ENCODE measurements around the gene MUC7. TPM values are rescaled to one million over a fixed set of nuclear protein-coding genes. Genes with fewer than 3 reads are reported as not detected.

Gene MUC7
- total RNA-seq, 1 experiment from 2014 or later, result not detected

DNA sequence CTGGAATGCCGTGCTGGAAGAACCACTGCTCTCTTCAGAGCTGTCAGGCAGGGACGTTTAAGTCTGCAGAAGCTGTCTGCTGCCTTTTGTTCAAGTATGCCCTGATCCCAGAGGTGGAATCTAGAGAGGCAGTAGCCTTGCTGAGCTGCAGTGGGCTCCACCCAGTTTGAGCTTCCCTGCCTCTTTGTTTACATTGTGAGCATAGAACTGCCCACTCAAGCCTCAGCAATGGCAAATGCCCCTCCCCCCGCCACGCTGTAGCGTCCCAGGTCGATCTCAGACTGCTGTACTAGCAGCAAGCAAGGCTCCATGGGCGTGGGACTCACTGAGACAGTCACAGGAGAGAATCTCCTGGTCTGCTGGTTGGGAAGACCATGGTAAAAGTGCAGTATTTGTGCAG is 34.8 kb upstream of the MUC7 start:
- Mint-ChIP-seq H3K36me3 (ENCODE audit: insufficient read depth, unreplicated experiment) (no peaks in the 10 kb centered on the region), H3K4me1 (ENCODE audit: low read depth, unreplicated experiment) (no peaks in the 10 kb centered on the region), H3K27me3 (ENCODE audit: insufficient read depth, unreplicated experiment) (peaks cover 6% of the 10 kb centered on the region), H3K9me3 (ENCODE audit: unreplicated experiment) (no peaks in the 10 kb centered on the region), H3K4me3 (ENCODE audit: unreplicated experiment) (no peak overlapping the region), H3K27ac (ENCODE audit: unreplicated experiment) (no peak overlapping the region)
- peak; percentile 3 to 38 for DNase-seq
- TF ChIP-seq, protein P1, sequence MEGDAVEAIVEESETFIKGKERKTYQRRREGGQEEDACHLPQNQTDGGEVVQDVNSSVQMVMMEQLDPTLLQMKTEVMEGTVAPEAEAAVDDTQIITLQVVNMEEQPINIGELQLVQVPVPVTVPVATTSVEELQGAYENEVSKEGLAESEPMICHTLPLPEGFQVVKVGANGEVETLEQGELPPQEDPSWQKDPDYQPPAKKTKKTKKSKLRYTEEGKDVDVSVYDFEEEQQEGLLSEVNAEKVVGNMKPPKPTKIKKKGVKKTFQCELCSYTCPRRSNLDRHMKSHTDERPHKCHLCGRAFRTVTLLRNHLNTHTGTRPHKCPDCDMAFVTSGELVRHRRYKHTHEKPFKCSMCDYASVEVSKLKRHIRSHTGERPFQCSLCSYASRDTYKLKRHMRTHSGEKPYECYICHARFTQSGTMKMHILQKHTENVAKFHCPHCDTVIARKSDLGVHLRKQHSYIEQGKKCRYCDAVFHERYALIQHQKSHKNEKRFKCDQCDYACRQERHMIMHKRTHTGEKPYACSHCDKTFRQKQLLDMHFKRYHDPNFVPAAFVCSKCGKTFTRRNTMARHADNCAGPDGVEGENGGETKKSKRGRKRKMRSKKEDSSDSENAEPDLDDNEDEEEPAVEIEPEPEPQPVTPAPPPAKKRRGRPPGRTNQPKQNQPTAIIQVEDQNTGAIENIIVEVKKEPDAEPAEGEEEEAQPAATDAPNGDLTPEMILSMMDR (IDR thresholded peaks at IDR 0.05; ENCODE audit: insufficient read depth in 1 of 2, low read depth in 1 of 2, low read length in 1 of 2, severe bottlenecking in 1 of 2, unreplicated experiment in 1 of 2), result no peak
- Histone ChIP-seq H3K4me1 (no peaks in the 10 kb centered on the region), H3K4me3 (ENCODE audit: low read depth, low read length) (no peak overlapping the region), H3K27me3 (replicated peaks; ENCODE audit: control insufficient read depth, insufficient read depth, low read length) (no peaks in the 10 kb centered on the region), H3K36me3 (ENCODE audit: control insufficient read depth, insufficient read depth, low read length) (no peaks in the 10 kb centered on the region), H3K9me3 (no peaks in the 10 kb centered on the region)
- no TSS peak for BruUV-seq (replicated peaks)
- ChIA-PET POLR2A (no interaction called here), CTCF (no interaction called here)
- intact Hi-C loops (cut with micrococcal nuclease; ENCODE audit: unreplicated experiment), result no loop called here

DNA sequence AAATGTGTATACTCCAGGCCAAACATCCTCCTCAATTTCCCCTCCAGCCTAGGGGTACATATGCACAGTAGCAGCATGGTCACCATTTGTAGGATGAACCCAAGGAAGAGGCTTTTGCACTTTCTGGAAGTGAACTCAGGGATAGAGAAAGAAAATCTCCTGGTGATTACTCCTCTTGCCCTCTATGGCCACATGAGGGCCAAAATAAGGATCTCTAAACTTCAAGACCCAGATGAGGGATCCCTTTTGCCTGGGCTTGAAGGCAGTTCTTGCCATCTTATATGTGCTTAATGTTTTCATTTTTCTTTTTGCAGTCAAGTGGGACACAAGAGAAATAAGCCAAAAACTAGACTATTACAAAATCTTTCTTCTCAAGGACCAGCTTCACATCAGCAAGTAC is 29.5 kb upstream of the MUC7 start:
- H3K4me1 ChIP-seq, result no peaks in the 10 kb centered on the region
- H3K27me3 ChIP-seq (replicated peaks; ENCODE audit: control insufficient read depth, insufficient read depth, low read length), result no peaks in the 10 kb centered on the region
- no peaks in the 10 kb centered on the region for H3K36me3 ChIP-seq (ENCODE audit: control insufficient read depth, insufficient read depth, low read length)
- no peak for DNase-seq
- H3K27me3 Mint-ChIP-seq (ENCODE audit: insufficient read depth, unreplicated experiment), result peaks cover 3% of the 10 kb centered on the region
- no peaks in the 10 kb centered on the region for H3K9me3 ChIP-seq
- no peaks in the 10 kb centered on the region for H3K36me3 Mint-ChIP-seq (ENCODE audit: insufficient read depth, unreplicated experiment)
- BruUV-seq (replicated peaks), result no TSS peak
- TF ChIP-seq, protein P1 (IDR thresholded peaks at IDR 0.05; ENCODE audit: insufficient read depth in 1 of 2, low read depth in 1 of 2, low read length in 1 of 2, severe bottlenecking in 1 of 2, unreplicated experiment in 1 of 2), result no peak
- H3K4me1 Mint-ChIP-seq (ENCODE audit: low read depth, unreplicated experiment), result no peaks in the 10 kb centered on the region
- ChIA-PET POLR2A (no interaction called here), CTCF (no interaction called here)
- H3K4me3 Mint-ChIP-seq (ENCODE audit: unreplicated experiment), result no peak overlapping the region
- no peaks in the 10 kb centered on the region for H3K9me3 Mint-ChIP-seq (ENCODE audit: unreplicated experiment)
- intact Hi-C loops (cut with micrococcal nuclease; ENCODE audit: unreplicated experiment), result no loop called here
- no peak overlapping the region for H3K4me3 ChIP-seq (ENCODE audit: low read depth, low read length)
- H3K27ac Mint-ChIP-seq (ENCODE audit: unreplicated experiment), result no peak overlapping the region

GRCh38 chr4:70443329-70443728 is 28.7 kb upstream of the MUC7 start:
- TF ChIP-seq, protein P1 (IDR thresholded peaks at IDR 0.05; ENCODE audit: insufficient read depth in 1 of 2, low read depth in 1 of 2, low read length in 1 of 2, severe bottlenecking in 1 of 2, unreplicated experiment in 1 of 2), result no peak
- POLR2A ChIA-PET, result no interaction called here
- Mint-ChIP-seq H3K9me3 (ENCODE audit: unreplicated experiment) (no peaks in the 10 kb centered on the region), H3K27me3 (ENCODE audit: insufficient read depth, unreplicated experiment) (peaks cover 3% of the 10 kb centered on the region), H3K4me1 (ENCODE audit: low read depth, unreplicated experiment) (no peaks in the 10 kb centered on the region), H3K36me3 (ENCODE audit: insufficient read depth, unreplicated experiment) (no peaks in the 10 kb centered on the region), H3K27ac (ENCODE audit: unreplicated experiment) (no peak overlapping the region), H3K4me3 (ENCODE audit: unreplicated experiment) (no peak overlapping the region)
- no peaks in the 10 kb centered on the region for H3K9me3 ChIP-seq
- no TSS peak for BruUV-seq (replicated peaks)
- H3K36me3 ChIP-seq (ENCODE audit: control insufficient read depth, insufficient read depth, low read length), result no peaks in the 10 kb centered on the region
- intact Hi-C loops (cut with micrococcal nuclease; ENCODE audit: unreplicated experiment), result no loop called here
- CTCF ChIA-PET, result no interaction called here
- DNase-seq, result no peak
- H3K4me3 ChIP-seq (ENCODE audit: low read depth, low read length), result no peak overlapping the region
- no peaks in the 10 kb centered on the region for H3K27me3 ChIP-seq (replicated peaks; ENCODE audit: control insufficient read depth, insufficient read depth, low read length)
- H3K4me1 ChIP-seq, result no peaks in the 10 kb centered on the region

Measured in Caco-2 (cell line).